ENCODE results near the gene ZCCHC7. TPM values are rescaled to one million over a fixed set of nuclear protein-coding genes. Genes with fewer than 3 reads are reported as not detected.

Gene ZCCHC7
- total and polyA plus RNA-seq, 9 of the 15 experiments (the other 6 are each of a cell fraction or from before 2014, with no cell fraction given): 34.1 to 68.9 (median 48.8) TPM

DNA sequence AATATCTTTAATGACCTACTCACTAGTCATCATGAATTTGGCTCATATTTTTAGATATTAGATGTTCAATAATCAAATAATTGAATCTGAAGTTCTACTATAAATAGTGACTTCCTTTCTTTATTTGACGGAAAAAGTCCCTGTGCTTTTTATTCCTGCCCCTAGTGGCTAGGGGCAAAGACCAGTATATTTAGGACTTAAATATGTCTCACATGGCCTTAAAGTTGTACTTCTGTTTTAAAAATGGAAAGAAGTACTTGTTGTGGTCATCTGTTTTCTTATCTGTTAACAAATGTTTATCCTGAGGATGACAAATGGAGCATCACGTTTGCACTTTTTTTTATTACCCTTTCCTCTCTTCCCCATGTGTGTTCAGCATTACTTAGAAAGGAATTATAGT is 212.9 kb downstream of the ZCCHC7 start (continued):
- TF ChIP-seq, protein P1, sequence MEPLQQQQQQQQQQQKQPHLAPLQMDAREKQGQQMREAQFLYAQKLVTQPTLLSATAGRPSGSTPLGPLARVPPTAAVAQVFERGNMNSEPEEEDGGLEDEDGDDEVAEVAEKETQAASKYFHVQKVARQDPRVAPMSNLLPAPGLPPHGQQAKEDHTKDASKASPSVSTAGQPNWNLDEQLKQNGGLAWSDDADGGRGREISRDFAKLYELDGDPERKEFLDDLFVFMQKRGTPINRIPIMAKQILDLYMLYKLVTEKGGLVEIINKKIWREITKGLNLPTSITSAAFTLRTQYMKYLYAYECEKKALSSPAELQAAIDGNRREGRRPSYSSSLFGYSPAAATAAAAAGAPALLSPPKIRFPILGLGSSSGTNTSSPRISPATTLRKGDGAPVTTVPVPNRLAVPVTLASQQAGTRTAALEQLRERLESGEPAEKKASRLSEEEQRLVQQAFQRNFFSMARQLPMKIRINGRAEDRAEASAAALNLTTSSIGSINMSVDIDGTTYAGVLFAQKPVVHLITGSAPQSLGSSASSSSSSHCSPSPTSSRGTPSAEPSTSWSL (CRISPR knock-in tag; IDR thresholded peaks at IDR 0.05; ENCODE audit: borderline replicate concordance): no peak
- TF ChIP-seq ADNP (tag; IDR thresholded peaks at IDR 0.05) (peak; percentile 71; the same call in 1 of the 2 replicates), RHOXF2B (CRISPR knock-in tag; conservative IDR thresholded peaks at IDR 0.05) (no peak)
- TF ChIP-seq, protein P2, sequence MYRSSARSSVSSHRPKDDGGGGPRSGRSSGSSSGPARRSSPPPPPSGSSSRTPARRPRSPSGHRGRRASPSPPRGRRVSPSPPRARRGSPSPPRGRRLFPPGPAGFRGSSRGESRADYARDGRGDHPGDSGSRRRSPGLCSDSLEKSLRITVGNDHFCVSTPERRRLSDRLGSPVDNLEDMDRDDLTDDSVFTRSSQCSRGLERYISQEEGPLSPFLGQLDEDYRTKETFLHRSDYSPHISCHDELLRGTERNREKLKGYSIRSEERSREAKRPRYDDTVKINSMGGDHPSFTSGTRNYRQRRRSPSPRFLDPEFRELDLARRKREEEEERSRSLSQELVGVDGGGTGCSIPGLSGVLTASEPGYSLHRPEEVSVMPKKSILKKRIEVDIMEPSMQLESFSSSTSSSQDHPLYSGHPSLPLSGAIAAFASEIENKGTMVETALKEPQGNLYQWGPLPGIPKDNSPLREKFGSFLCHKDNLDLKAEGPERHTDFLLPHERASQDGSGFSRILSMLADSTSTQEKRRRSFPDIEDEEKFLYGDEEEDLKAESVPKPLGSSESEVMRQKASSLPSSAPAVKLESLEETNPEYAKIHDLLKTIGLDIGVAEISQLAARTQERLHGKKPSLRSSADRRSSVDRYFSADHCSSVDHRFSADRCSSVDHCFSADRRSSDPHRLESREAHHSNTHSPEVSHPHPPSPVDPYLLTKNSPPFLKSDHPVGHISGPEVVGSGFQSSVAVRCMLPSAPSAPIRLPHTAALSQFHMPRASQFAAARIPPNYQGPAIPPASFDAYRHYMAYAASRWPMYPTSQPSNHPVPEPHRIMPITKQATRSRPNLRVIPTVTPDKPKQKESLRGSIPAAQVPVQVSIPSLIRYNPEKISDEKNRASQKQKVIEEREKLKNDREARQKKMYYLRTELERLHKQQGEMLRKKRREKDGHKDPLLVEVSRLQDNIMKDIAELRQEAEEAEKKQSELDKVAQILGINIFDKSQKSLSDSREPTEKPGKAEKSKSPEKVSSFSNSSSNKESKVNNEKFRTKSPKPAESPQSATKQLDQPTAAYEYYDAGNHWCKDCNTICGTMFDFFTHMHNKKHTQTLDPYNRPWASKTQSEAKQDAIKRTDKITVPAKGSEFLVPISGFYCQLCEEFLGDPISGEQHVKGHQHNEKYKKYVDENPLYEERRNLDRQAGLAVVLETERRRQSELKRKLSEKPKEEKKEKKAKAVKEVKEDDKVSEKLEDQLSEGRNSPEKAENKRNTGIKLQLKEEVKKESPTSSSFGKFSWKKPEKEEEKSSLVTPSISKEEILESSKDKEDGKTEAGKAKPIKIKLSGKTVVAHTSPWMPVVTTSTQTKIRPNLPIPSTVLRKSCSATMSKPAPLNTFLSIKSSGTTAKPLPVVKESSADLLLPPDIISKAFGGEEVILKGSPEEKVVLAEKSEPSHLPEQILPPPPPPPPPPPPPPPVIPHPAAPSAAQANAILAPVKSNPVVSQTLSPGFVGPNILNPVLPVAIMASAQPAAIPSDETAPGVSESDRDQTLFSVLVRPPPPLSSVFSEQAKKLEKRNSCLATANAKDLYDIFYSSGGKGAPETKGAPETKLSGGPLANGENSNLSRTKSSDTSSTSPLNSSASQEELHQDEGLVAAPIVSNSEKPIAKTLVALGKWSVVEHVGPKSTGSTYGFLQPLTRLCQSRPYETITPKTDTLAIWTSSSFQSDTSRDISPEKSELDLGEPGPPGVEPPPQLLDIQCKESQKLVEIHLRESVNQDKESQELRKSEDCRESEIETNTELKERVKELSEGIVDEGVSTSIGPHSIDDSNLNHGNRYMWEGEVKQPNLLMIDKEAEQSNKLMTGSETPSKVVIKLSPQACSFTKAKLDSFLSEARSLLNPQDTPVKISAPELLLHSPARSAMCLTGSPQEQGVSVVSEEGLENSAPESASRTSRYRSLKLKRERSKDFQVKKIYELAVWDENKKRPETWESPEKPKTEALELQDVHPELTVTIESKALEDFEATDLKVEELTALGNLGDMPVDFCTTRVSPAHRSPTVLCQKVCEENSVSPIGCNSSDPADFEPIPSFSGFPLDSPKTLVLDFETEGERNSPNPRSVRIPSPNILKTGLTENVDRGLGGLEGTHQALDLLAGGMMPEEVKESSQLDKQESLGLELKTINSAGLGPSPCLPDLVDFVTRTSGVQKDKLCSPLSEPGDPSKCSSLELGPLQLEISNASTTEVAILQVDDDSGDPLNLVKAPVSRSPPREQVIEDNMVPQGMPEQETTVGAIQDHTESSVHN (IDR thresholded peaks at IDR 0.05; ENCODE audit: borderline replicate concordance in 1 of 2, low read depth in 1 of 2): peak in 1 of 2 experiments; percentile 84; a peak in 1 of 4 replicates
- TF ChIP-seq, protein P3, sequence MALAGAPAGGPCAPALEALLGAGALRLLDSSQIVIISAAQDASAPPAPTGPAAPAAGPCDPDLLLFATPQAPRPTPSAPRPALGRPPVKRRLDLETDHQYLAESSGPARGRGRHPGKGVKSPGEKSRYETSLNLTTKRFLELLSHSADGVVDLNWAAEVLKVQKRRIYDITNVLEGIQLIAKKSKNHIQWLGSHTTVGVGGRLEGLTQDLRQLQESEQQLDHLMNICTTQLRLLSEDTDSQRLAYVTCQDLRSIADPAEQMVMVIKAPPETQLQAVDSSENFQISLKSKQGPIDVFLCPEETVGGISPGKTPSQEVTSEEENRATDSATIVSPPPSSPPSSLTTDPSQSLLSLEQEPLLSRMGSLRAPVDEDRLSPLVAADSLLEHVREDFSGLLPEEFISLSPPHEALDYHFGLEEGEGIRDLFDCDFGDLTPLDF (CRISPR knock-in tag; IDR thresholded peaks at IDR 0.05): no peak
